HG03354 (cell line): ENCODE data around the gene VAC14.

Source experiments
- ATAC-seq: cut with Tn5 transposase; IDR thresholded peaks from one replicate; pipeline ENCODE4 v1.9.1; 2021; ENCODE audit warnings: mild to moderate bottlenecking; ENCODE audit not compliant: unreplicated experiment, poor library complexity, severe bottlenecking

Gene VAC14

DNA sequence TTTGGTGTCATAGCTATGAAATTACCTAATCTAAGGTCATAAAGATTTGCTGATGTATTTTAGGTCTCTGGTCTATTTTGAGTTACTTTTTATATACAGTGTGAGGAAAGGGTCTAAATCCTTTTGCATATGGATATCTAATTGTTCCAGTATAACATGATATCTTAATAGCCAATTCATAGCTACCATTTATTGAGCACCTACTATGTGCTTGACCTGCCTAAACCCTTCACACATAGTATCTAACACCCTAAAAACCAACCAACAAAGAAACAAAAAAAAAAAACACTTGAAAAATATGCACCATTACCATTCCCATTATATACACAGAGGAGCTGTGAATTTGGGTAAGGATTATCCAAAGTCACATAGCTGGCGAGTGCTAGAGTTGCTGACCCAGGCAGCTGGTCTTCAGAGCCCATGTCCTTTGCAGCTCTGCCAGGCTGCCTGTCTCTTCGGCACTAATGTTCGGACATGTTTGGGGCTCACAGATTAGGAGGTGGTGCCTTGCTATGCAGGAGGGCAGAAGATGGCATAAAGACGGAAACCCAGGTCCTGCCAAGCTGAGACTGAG is 66.3 kb downstream of the VAC14 start:
- no peak for ATAC-seq

- ATAC-seq: no peak
These were observed 70.0 kb downstream of the VAC14 start for GRCh38 chr16:70730944-70731343.

DNA sequence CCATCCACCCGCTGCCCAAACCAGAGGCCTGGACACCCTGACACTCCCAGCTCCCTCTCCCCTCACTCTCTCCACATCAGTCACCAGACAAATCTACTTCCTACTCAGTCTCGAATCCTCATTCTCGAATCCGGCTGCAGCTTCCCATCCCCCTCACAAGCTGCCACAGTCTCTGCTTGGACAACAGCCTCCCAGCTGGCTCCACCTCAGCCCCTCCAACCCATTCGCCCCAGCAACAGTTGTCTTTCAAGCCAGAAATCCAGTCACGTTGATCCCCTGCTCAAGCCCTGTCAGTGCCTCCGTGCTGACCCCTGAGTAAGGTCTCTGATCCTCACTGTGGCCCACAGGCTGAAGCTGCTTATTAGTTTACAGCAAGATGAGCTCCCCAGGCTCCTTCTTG is 70.9 kb downstream of the VAC14 start:
- ATAC-seq: no peak

DNA sequence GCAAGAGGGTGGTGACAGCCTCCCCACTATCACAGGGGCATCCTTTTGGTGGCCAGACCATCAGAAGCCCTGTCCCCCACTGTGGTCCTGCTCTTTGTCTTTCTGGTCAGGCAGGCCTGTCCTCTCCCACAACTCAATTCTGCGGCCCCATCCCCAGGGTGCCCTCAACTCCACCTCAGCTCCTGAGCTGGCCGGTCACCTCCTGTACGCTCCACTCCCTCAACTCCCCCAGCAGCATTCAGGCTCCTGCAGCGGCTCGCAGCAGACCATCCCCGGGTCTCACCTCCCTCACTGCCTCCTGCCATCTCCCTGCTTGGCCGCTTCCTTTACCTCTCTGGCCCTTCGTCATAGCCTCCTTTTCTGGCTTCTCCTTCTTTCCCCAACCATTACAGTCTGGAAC is 71.7 kb downstream of the VAC14 start:
- ATAC-seq: no peak

DNA sequence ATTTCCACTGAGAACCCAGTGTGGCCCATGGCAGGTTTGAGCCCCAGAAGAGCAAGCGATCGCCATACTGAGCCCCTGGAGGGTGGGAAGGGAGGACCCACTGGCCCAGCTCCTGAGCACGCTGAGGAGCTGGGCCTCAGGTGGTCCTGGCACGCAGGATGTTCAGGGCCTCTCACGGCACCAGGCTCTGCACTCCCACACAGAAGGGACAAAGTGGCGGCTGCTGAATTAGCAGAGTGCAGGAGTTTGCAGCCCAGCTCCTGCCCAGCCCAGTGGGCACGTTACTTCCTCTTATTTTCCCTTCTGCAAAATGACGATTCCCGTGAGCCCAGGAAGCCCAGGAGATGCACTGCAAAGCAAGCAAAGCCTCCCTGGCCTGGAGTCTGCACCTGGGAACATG is 72.8 kb downstream of the VAC14 start:
- ATAC-seq: no peak

- ATAC-seq: no peak
These were observed 74.0 kb downstream of the VAC14 start for GRCh38 chr16:70726892-70727361.

GRCh38 chr16:70725912-70726828 is 74.8 kb downstream of the VAC14 start:
- no peak for ATAC-seq

GRCh38 chr16:70725024-70725911 is 75.7 kb downstream of the VAC14 start:
- no peak for ATAC-seq

- no peak for ATAC-seq
These were observed 76.6 kb downstream of the VAC14 start for GRCh38 chr16:70724146-70725023.

DNA sequence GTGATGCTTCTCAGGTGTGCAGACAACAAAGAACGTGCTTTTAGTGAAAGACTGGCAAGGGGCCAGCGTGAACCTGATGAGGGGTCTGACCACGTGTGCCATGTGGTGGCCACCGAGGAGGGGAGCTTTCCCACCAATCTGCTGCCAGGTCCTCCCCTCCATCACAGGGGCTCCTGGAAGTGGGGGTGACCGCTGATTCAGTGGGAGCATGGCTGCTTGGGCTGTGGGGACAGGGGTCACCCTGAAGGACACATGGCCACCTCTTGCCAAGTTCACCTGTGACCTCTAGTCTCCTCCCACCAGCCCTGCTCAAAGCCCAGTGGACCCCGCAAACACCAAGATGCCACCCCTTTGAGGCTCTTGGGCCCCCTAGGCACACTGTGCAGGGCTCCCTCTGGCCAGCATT is 77.2 kb downstream of the VAC14 start:
- ATAC-seq: no peak

GRCh38 chr16:70721202-70721963 is 79.6 kb downstream of the VAC14 start:
- no peak for ATAC-seq

DNA sequence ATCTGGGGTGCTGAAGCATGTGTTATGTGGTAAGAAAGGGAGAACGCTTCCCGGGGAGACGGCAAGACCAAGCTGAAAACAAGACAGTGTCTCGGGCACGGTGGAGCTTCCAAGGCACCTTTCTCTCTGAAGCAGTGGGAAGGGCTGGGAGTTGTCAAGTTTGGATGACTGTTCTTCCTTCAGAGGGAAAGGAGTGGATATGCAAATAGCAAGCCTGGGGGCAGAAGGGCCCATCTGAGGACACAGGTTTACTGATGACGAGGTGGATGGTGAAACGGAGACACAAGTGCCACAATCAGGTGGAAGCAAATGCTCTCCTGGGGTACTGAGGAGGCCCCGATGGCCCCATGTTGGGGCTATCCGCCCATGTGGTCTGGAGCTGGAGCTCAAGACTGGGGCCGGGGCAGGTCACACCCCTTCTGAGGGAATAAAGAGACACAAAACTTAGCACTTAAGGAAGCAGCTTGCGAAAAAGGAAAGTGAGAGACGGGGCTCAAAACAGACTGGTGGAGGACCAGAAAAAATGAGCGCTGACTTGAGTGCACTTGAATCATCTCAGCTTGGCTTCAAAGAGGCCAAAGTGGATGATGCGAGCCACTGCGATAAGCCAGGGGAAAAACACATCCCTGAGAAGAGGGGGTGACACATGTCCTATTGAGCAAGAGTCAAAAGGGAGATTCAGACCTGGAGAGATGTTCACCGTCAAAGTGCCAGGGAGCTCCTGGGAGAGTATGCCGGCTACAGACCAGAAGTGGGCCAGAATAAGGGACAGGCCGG is 80.3 kb downstream of the VAC14 start:
- no peak for ATAC-seq

DNA sequence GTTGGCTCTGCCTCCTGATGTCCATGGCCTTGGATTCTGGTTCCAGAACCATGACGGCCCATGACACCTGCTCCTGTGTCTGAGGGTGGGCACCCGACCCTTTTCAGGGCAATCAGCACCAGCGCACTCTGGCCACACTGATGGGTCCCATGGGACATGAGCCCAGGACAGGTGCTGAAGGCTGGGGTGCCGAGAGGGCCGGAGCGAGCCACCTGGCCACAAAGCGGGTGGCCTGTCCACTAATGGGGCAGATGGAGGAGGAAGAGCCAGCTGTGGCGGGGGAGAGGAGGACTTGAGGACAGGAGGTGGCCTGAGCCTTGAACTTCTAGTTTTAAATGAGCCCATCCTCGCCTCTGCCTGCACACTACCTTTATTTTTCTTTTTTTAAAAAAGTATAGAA is 83.9 kb downstream of the VAC14 start:
- ATAC-seq: no peak

DNA sequence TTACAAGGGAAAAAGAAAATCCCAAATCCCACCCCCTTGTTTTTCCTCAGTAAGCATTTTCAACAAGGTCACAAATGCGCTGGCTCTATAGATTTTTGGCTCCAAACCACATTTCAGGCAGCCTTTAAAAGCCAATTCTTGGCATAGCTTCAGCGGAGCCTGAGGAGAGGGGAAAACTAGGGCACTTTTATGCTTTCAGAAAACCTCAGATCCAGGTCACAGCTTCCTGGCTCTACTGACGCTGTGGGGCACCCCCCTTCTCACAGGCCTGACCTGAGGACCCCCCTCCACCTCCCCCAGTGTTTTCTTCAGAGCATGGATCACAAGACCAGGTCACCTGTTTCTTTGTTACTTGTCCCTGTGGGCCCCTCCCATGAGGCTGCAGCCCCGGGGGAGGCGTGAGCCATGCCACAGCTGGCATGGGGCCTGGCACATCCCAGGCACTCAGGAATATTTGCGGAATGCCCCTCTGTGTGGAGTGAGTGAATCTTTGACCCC is 85.0 kb downstream of the VAC14 start:
- no peak for ATAC-seq

DNA sequence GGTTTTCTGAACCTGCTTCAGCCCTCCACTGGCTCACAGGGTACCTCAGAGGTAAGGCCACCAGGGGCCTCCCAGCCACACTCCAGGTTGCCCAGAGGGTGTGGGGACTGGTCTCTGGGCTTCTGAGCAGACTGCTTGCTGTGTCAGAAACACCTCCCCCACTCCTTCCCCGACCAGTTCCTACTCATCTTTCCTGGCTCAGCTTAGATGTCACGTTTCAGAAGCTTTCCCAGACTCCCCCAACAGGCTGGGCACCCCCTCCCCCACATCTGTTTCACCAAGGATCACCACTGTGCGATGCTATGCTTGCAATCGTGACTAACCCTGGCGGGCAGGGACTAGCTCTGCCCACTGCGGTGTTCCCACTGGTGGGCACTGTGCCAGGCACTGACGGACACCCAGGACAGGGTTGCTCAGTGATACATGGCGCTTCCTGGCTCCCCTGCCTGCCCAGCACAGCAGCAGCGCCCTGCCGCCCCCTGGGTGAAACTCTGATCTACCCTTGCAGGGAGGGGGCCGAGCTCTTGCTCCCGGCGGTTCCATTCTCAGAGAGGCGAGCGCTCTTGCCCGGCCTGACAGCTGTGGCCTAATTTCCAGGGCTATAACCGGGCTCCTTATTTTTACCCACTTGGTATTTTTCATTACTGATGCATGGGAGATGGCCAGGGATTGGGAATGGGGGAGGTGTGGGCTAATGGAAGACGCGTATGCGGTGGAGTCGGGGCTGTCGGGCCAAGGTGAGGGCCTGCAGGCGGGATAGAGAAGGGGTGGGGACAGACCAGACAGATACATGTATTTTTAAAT is 85.7 kb downstream of the VAC14 start:
- ATAC-seq: no peak

GRCh38 chr16:70714581-70715054 is 86.3 kb downstream of the VAC14 start:
- ATAC-seq: no peak

GRCh38 chr16:70713824-70714223 is 87.1 kb downstream of the VAC14 start:
- ATAC-seq: no peak
